Dedifferentiated amniotic fluid mesenchymal stem cell (primary cell): ENCODE measurements around the gene PIK3R1.
A peak's percentile ranks its signal among the peaks of the same experiment; 100 is the strongest.
"Not testable (repeated sequence)": the region's sequence is repeated elsewhere in the genome, so short reads cannot be mapped to it uniquely, and the experiment has no call there.

ENCODE experiments used
- DNase-seq: peaks from one replicate; pipeline ENCODE4 v3.0.0-alpha.2; 2016; ENCODE audit errors: extremely low spot score

Gene PIK3R1

GRCh38 chr5:68226546-68227073 is 11.1 kb downstream of the PIK3R1 start:
- no peak for DNase-seq

- DNase-seq, result no peak
Measured at GRCh38 chr5:68227532-68228160, 12.1 kb downstream of the PIK3R1 start.

- no peak for DNase-seq
Measured at GRCh38 chr5:68229416-68229815, 13.9 kb downstream of the PIK3R1 start.

- no peak for DNase-seq
Measured at GRCh38 chr5:68230285-68230684, 14.7 kb downstream of the PIK3R1 start.

- DNase-seq, result no peak
Measured at GRCh38 chr5:68231414-68232076, 16.0 kb downstream of the PIK3R1 start.

- DNase-seq, result no peak
Measured at GRCh38 chr5:68232277-68232676, 16.7 kb downstream of the PIK3R1 start.

- DNase-seq, result no peak
Measured at GRCh38 chr5:68233075-68233474, 17.5 kb downstream of the PIK3R1 start.

GRCh38 chr5:68235229-68235628 is 19.7 kb downstream of the PIK3R1 start:
- not testable (repeated sequence) for DNase-seq

GRCh38 chr5:68237715-68238114 is 22.2 kb downstream of the PIK3R1 start:
- no peak for DNase-seq

- DNase-seq, result no peak
Measured at GRCh38 chr5:68239487-68239886, 23.9 kb downstream of the PIK3R1 start.

- no peak for DNase-seq
Measured at GRCh38 chr5:68240202-68240601, 24.6 kb downstream of the PIK3R1 start.

- DNase-seq, result no peak
Measured at GRCh38 chr5:68240771-68241170, 25.2 kb downstream of the PIK3R1 start.

GRCh38 chr5:68242743-68243142 is 27.2 kb downstream of the PIK3R1 start:
- peak; percentile 35 for DNase-seq

GRCh38 chr5:68243251-68243650 is 27.7 kb downstream of the PIK3R1 start:
- DNase-seq, result no peak

- DNase-seq, result no peak
Measured at GRCh38 chr5:68243681-68244080, 28.1 kb downstream of the PIK3R1 start.

GRCh38 chr5:68245319-68245718 is 29.8 kb downstream of the PIK3R1 start:
- no peak for DNase-seq

GRCh38 chr5:68246802-68247201 is 31.2 kb downstream of the PIK3R1 start:
- DNase-seq, result no peak

- DNase-seq, result no peak
Measured at GRCh38 chr5:68247627-68248026, 32.1 kb downstream of the PIK3R1 start.

- DNase-seq, result no peak
Measured at GRCh38 chr5:68248896-68249295, 33.3 kb downstream of the PIK3R1 start.

GRCh38 chr5:68249520-68249919 is 34.0 kb downstream of the PIK3R1 start:
- DNase-seq, result no peak

- DNase-seq, result no peak
Measured at GRCh38 chr5:68250661-68251298, 35.2 kb downstream of the PIK3R1 start.

GRCh38 chr5:68251386-68251785 is 35.8 kb downstream of the PIK3R1 start:
- no peak for DNase-seq
